Breast epithelium (tissue), 3 donors: ENCODE data around the gene SPRED1.

Experiments used
- CTCF ChIP-seq, 3 donors: fragments of 450-650 bp; IDR thresholded peaks; one replicate each; pipeline ENCODE4 v1.5.1; 2016 to 2017; ENCODE audit warnings: antibody characterized with exemption in 3 of 3, mild to moderate bottlenecking in 3 of 3, moderate library complexity in 3 of 3
- POLR2A ChIP-seq: fragments of 450-650 bp; IDR thresholded peaks from one replicate; pipeline ENCODE4 v1.6.1; 2016; ENCODE audit warnings: antibody characterized with exemption, mild to moderate bottlenecking, moderate library complexity
- POLR2AphosphoS5 ChIP-seq, 3 donors: sonication (generic); formaldehyde crosslinking; IDR thresholded peaks; one replicate each; pipeline ENCODE4 v1.6.1; 2017; ENCODE audit warnings: antibody characterized with exemption in 3 of 3

- TF ChIP-seq CTCF (IDR thresholded peaks at IDR 0.05) = no peak
- TF ChIP-seq POLR2A = no peak
- TF ChIP-seq POLR2AphosphoS5 (IDR thresholded peaks at IDR 0.05) = no peak
These were observed 98.8 kb downstream of the SPRED1 start for GRCh38 chr15:38351466-38351865.
